Tibial nerve (tissue), 4 donors: Measurements from ENCODE around the gene PEX14.

Source experiments
- EP300 ChIP-seq, 2 donors: sonication (generic); formaldehyde crosslinking; IDR thresholded peaks; one replicate each; pipeline ENCODE4 v1.6.1; 2017; ENCODE audit warnings: antibody characterized with exemption in 2 of 2, mild to moderate bottlenecking in 1 of 2
- POLR2A ChIP-seq, 2 donors: fragments of 450-650 bp; IDR thresholded peaks; one replicate each; pipeline ENCODE4 v1.6.1; 2017; ENCODE audit warnings: antibody characterized with exemption in 2 of 2, mild to moderate bottlenecking in 2 of 2, moderate library complexity in 2 of 2
- TF ChIP-seq, protein P1 (sequence below), 5 experiments: fragments of 200-600 bp in 3 of 5; fragments of 450-650 bp in 2 of 5; sonication (generic) in 3 of 5; IDR thresholded peaks; one replicate each; pipeline ENCODE4 v1.5.1; 2016 to 2019; ENCODE audit warnings: antibody characterized with exemption in 5 of 5, mild to moderate bottlenecking in 3 of 5, moderate library complexity in 2 of 5

DNA sequence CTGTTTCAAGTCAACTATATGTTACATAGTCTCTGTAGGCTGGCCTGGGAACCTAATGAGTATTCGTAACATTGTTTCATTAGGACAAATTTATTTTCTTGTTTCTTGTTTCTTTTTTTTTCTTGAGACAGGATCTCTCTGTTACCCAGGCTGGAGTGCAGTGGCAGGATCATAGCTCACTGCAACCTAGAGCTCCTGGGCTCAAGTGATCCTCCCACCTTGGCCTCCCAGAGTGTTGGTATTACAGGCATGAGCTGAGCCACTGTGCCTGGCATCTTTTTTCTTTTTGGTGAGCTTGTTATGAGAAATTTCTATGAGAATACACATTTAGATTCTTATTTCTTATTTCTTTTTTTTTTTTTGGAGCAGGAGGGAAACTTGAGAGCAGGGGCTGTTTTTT lies 37.7 kb upstream of the PEX14 start:
- TF ChIP-seq POLR2A (IDR thresholded peaks at IDR 0.05), result no peak
- TF ChIP-seq, protein P1, sequence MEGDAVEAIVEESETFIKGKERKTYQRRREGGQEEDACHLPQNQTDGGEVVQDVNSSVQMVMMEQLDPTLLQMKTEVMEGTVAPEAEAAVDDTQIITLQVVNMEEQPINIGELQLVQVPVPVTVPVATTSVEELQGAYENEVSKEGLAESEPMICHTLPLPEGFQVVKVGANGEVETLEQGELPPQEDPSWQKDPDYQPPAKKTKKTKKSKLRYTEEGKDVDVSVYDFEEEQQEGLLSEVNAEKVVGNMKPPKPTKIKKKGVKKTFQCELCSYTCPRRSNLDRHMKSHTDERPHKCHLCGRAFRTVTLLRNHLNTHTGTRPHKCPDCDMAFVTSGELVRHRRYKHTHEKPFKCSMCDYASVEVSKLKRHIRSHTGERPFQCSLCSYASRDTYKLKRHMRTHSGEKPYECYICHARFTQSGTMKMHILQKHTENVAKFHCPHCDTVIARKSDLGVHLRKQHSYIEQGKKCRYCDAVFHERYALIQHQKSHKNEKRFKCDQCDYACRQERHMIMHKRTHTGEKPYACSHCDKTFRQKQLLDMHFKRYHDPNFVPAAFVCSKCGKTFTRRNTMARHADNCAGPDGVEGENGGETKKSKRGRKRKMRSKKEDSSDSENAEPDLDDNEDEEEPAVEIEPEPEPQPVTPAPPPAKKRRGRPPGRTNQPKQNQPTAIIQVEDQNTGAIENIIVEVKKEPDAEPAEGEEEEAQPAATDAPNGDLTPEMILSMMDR (IDR thresholded peaks at IDR 0.05), result no peak
- TF ChIP-seq EP300 (IDR thresholded peaks at IDR 0.05), result no peak
